ES-I3 (cell line): Measurements from ENCODE around the gene ENDOV.
A peak's percentile ranks its signal among the peaks of the same experiment; 100 is the strongest.

Experiments
- H3K36me3 ChIP-seq: 2 replicates; pipeline ENCODE4 v1.6.1; 2013; ENCODE audit warnings: mild to moderate bottlenecking, low read length, control low read depth, moderate library complexity; ENCODE audit not compliant: insufficient read depth
- H3K4me1 ChIP-seq: 2 replicates; pipeline ENCODE4 v1.6.1; 2013; ENCODE audit warnings: mild to moderate bottlenecking, control low read depth, low read length; ENCODE audit not compliant: insufficient read depth
- H3K9ac ChIP-seq: 2 replicates; pipeline ENCODE4 v1.6.1; 2013; ENCODE audit warnings: low read depth, mild to moderate bottlenecking, low read length, moderate library complexity
- H3K9me3 ChIP-seq: 2 replicates; pipeline ENCODE4 v1.6.1; 2013; ENCODE audit warnings: mild to moderate bottlenecking, low read length, moderate library complexity; ENCODE audit not compliant: control insufficient read depth, insufficient read depth

The ENDOV gene

DNA sequence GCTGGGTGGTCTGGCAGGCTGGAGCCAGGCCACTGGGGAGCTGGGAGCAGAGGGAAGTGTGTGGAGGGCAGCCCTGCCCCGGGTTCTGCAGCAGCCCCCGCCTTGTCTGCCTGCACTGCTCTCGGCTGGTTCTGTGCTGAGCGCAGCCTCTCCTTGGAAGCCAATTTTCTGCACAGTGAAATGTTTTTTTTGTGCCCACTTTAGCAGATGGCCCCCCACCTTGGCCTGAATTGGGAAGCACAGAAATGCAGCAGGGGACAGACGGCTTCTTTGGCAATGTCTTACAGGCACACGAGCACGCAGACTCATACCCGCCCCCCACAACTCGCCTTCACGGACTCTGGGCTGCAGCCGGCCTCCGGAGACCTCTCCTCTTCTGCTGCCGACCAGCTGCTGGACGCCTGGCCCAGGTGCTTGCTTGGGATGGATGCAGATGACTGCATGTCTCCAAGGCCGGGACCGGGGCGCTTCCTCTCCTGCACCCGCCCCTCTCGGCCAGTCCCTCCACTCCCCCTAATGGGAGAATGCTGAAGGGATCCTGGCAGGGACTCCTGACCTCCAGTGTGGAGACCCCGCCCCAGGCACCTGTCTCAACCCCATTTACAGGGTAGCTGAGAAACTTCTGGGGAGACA, 46.7 kb downstream of the ENDOV start:
- no peaks in the 10 kb centered on the region for H3K9me3 ChIP-seq
- H3K4me1 ChIP-seq: no peaks in the 10 kb centered on the region
- H3K9ac ChIP-seq: no peak overlapping the region
- H3K36me3 ChIP-seq: no peaks in the 10 kb centered on the region

DNA sequence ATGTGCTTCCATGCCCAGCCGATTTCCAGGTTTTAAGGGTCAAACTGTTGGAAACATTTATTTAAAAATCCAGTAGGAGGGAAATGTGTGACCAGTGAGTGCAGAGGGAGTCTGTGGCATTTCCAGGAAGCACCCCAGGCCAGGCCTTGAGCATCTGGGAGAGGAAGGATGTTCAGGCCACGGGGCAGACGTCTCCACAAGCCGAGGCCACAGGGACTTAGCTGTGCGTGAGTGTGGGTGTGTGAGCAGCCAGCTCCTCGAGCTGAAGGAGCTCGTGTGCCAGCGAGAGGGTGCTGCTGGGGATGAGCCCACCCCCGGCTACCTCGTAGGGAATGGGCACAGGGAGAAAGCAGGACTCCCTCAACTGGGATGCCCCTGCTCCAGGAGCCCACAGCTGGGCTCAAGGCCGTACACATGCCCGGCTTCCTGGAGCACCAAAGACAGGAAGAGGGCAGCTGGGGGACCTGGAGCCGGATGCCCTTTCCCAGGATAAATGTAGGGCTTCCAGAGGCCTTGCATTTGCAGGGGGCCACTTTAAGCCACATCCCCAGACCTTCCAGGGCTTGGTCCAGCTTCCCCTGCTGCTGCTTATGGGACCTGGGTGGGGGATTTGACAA, 48.9 kb downstream of the ENDOV start:
- no peak overlapping the region for H3K9ac ChIP-seq
- H3K4me1 ChIP-seq: no peaks in the 10 kb centered on the region
- H3K36me3 ChIP-seq: no peaks in the 10 kb centered on the region
- no peaks in the 10 kb centered on the region for H3K9me3 ChIP-seq

DNA sequence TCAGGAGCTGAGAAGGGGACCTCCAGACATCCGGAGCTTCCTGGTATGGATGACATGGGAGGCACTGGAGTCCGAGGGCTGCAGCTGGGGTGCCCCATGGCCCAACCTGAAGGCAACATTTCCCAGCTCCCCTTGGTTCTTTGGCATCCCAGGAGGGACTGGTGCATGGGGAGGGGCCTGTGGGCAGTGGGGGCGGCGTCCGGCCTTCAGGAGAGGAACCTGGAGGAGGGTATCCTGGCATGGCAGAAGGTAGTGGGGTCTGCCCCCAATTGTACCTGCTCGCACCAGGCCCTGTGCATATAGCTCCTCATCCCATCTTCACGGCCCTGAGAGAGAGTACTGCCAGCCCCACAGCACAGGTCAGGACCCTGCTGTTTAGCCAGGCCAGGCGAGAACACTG, 49.5 kb downstream of the ENDOV start:
- no peak overlapping the region for H3K9ac ChIP-seq
- no peaks in the 10 kb centered on the region for H3K36me3 ChIP-seq
- H3K4me1 ChIP-seq: no peaks in the 10 kb centered on the region
- no peaks in the 10 kb centered on the region for H3K9me3 ChIP-seq

DNA sequence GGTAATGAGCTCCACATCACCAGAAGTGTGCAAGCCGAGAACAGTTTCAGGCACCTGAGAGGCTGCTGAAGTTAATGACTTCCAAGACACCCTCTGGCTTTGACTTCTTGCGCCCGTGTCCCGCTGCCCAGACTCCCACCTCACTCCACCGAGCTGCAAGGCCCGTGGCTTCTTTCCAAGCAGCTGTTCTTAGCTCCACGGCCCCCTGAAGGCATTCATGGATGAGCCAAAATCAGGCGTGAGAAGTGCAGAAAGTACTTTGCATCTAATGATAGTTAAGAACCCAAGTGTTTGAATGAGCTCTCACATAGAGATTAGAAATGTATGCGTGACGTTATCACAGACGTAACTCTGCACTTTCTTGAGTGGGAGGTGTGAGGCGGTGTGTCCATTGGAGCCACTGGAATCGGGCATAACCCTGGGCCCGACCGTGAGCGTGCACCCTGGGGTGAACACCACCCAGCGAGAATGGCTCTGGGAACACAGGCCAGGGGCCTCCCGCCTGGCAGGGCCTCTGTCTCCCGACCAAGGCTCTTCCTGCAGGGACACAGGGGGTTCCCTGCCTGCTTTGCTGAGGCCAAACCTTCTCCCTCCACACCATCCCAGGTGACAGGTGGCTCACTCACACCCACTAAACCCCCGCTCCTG, 50.5 kb downstream of the ENDOV start:
- Histone ChIP-seq H3K36me3 (no peaks in the 10 kb centered on the region), H3K4me1 (no peaks in the 10 kb centered on the region), H3K9me3 (no peaks in the 10 kb centered on the region)

DNA sequence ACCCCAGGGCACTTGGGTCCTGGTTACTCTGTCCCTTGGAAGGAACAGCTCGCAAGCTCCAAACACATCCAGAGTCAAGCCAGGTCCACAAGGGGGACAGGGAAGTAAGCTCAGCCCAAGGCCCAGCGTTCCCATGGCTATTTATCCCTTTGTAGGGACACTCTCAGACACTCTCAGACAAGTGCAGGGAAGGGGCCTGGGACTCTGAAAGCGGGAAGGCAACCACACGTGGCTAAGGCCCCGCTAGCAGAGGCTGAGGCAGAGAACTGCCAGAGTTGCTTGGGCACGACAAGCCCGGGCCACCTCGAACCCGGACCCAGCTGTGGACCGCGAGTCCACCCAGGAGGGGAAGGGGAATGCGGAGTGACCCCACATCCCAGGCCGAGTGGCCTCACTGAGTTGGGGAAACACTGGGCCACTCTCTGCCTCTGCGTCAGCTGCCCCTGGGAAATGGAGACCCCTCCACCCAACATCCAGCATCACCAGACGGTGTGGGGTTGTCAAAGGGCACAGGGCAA, 51.3 kb downstream of the ENDOV start:
- H3K9me3 ChIP-seq: no peaks in the 10 kb centered on the region
- no peak overlapping the region for H3K9ac ChIP-seq
- no peaks in the 10 kb centered on the region for H3K36me3 ChIP-seq
- H3K4me1 ChIP-seq: no peaks in the 10 kb centered on the region

More for the DNA sequence above, 50.5 kb downstream of the ENDOV start:
- no peak overlapping the region for H3K9ac ChIP-seq

DNA sequence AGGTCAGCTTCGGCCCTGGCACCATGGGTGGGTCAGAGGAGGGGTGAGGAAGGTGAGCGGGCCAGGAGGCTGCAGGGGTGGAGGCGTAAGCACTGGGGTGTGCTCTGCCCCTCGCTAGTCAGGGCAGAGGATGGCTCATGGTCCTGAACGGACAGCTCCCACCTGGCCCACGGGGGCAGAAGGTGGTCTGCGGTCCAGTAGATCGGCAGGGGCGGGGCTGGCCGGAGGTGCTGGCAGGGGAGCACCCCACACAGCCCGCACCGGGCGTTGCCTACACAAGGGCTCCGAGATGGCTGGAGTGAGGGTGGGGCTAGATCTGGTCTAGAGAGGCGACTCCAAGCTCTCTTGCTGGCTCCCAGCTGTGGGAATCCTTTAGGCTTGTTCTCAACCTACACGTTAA, 53.3 kb downstream of the ENDOV start:
- Histone ChIP-seq H3K9me3 (no peaks in the 10 kb centered on the region), H3K36me3 (no peaks in the 10 kb centered on the region), H3K9ac (no peak overlapping the region), H3K4me1 (no peaks in the 10 kb centered on the region)

DNA sequence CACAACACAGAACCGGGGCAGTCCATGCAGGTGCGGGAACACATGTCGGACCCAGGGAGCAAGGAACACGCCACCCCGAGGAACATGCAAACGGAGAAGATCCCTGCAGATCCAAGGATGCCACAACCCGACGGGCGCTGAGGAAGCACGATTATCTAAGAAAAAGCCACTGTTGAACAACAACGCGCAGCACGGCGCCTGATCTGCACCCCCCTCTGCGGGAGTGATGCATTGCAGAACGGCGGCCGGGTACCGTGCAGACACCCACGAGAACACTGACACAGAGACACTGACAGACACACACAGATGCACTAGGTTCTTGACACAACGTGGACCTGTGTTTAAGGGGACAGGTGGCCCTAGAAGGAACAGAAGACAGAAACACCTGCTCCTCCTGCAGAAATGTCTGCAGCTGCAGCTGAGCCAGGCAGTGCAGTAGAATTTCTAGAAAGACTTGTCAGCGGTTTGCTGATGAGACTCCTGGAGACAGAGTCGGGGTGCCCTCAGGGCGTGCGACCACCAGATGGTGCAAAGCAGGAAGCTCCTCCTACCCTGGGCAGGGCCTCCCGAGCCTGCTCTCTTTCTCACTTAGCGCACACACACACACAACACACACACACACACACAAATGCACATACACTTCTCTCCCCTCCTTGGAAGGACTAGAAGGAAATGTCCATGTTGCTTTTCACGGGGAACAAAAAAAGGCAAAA, 54.0 kb downstream of the ENDOV start:
- Histone ChIP-seq H3K4me1 (no peaks in the 10 kb centered on the region), H3K9ac (no peak overlapping the region), H3K9me3 (no peaks in the 10 kb centered on the region), H3K36me3 (no peaks in the 10 kb centered on the region)

DNA sequence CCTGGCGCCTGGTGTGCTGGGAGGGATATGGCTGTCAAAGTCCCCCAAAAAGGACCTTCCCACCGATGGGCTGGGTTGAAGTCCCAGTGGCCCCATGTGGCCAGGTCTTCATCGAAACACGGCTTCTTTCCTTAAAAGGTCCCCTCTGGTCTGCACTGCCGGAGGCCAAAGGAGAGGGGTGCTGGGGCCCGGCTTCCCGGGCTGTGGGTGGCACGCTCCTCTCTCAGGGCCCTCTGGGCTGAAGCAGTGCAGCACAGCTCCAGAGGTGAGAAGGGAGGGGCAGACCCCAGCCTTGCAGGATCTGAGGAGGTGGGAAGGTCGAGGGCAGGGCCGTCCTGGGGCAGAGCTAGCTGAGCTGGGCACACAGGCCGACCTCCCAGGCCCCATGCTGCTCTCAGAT, 54.7 kb downstream of the ENDOV start:
- no peaks in the 10 kb centered on the region for H3K9me3 ChIP-seq
- no peak overlapping the region for H3K9ac ChIP-seq
- H3K36me3 ChIP-seq: no peaks in the 10 kb centered on the region
- H3K4me1 ChIP-seq: no peaks in the 10 kb centered on the region

DNA sequence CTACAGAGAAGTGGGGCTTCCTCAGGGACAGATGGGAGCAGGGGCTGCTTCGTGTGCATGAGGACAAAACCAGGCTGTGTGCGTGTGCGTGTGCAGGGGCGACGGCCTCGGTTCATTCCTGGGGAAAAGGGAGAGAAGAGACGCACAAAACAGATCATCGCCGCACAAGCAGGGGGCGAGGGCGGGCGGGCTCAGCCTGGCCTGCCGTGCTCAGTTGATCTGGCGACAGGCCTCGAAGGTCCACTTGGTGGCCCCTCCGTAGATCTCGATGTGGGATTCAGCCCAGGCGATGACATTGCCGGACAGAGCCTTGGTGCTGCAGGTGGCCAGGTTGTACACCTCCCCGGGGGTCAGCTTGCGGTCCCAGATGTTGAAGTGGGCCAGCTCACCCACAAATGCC, 55.6 kb downstream of the ENDOV start:
- Histone ChIP-seq H3K36me3 (no peaks in the 10 kb centered on the region), H3K4me1 (peaks cover 6% of the 10 kb centered on the region; the same call in 1 of the 2 replicates), H3K9me3 (no peaks in the 10 kb centered on the region), H3K9ac (no peak overlapping the region)

DNA sequence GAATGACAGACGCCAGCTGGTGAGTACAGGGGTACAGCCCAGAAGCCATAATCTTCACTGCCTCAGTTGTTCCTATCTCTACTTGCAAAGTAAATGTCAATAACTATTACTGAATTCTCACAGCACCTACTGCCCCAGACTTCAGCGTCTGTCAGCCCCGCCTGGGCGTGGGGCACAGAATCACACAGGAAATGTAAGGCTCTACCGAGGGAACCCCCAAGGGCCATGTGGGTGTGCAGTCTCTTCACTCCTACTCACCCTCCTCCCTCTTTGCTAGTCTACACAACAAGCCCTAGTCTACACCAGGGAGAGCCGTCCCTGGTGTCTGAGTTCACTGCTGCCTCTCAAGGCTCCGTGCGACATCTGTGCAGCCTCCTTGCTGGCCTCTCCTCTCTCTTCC, 57.0 kb downstream of the ENDOV start:
- no peaks in the 10 kb centered on the region for H3K36me3 ChIP-seq

DNA sequence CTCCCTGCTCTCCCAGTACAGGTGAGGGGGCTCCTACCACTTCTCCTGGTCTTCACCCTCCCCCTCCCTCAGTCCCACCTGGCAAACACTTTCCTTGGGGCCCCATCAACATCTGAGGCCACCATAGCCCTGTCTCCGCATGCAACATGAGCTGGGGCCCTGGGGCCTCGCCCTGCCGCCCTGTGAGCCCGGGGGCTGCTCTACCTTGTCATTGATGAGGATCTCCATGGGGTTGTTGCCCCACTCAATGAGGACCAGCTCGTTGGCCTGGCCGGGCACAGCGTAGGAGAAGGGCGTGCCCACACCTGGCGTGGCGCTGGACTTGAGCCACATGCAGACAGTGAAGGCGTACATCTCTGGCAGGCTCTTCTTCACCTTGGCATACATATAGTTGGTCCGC, 58.0 kb downstream of the ENDOV start:
- no peaks in the 10 kb centered on the region for H3K9me3 ChIP-seq
- H3K9ac ChIP-seq: no peak overlapping the region
- H3K36me3 ChIP-seq: no peaks in the 10 kb centered on the region
- H3K4me1 ChIP-seq: peaks cover 6% of the 10 kb centered on the region; the same call in 1 of the 2 replicates

More for the DNA sequence above, 57.0 kb downstream of the ENDOV start:
- H3K9ac ChIP-seq: no peak overlapping the region
- no peaks in the 10 kb centered on the region for H3K9me3 ChIP-seq
- peaks cover 6% of the 10 kb centered on the region; the same call in 1 of the 2 replicates for H3K4me1 ChIP-seq

DNA sequence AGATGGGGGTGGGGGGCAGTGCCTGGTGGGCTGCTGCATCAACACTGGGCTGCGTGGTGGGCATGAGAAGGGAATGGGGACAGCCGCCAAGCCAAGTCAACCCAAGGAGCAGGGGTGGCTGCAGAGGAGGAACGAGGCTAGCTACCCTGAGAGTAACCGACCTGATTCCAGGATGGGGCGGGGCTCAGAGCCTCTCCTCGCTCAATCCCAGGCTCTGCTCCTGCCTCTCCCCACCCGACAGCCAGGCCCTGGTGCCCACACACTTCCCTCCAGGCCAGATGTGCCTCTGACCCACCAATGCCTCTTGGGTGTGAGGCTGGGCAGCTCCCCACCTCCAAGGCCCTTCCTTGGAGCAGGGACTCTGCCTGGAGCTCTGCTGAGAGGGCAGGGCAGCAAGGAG, 58.7 kb downstream of the ENDOV start:
- no peak overlapping the region for H3K9ac ChIP-seq
- no peaks in the 10 kb centered on the region for H3K36me3 ChIP-seq
- no peaks in the 10 kb centered on the region for H3K9me3 ChIP-seq
- H3K4me1 ChIP-seq: peaks cover 6% of the 10 kb centered on the region; the same call in 1 of the 2 replicates

DNA sequence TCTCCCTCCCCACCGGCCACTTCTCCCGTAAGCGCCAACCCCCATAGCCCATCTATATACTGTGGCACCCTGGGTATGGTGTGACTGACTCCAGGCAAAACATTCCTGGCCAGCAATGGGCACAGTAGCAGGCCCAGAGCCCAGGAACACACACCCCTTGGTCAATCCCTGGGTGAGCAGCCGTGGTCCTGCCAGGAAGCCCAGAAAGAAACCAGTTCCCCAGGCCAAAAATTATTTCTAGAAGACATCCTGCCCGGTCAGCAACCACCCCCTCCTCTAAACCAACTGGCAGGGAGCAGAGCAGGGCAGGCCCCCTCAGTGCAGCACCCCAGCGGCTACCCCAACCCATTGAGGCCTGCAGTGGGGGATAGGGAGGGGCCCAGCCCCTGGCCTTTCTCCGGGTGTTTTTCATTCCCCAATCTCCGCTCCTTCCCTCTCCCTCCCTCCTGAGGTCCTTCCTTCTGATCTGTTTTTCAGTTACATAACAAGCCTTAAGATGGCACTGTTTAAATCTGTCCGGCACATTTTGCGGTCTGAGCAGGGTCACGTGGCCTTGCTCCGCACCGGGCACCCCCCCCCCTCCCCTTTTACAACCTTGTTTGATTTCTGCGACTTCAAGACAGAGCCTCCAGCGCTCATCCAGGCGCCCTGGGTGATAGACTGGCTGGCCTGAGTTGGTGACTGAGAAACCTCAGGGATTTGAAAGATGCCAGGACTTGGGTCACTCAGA, 59.4 kb downstream of the ENDOV start:
- Histone ChIP-seq H3K9me3 (no peaks in the 10 kb centered on the region), H3K9ac (peak overlapping the region; percentile 39; the same call in 1 of the 2 replicates), H3K4me1 (peaks cover 6% of the 10 kb centered on the region; the same call in 1 of the 2 replicates), H3K36me3 (no peaks in the 10 kb centered on the region)
